Mesenchymal stem cell (in vitro differentiated cells and primary cell): ENCODE results near the gene VWA3B.

ENCODE experiments used
- DNase-seq: peaks from one replicate; pipeline ENCODE4 v3.0.0-alpha.2; 2013
- H2AFZ ChIP-seq: one replicate; pipeline ENCODE4 v1.6.1; 2013; ENCODE audit warnings: low read depth, mild to moderate bottlenecking, control low read depth, inconsistent platforms, low read length, moderate library complexity
- H2AK5ac ChIP-seq: 2 replicates; pipeline ENCODE4 v1.6.1; 2013; ENCODE audit warnings: low read length, moderate library complexity, mild to moderate bottlenecking, inconsistent platforms; ENCODE audit not compliant: severe bottlenecking
- H2BK120ac ChIP-seq: one replicate; pipeline ENCODE4 v1.6.1; 2013; ENCODE audit warnings: low read depth, mild to moderate bottlenecking, inconsistent platforms, low read length, moderate library complexity
- H2BK12ac ChIP-seq, 2 experiments: one replicate each; pipeline ENCODE4 v1.6.1; 2013; ENCODE audit warnings: inconsistent platforms in 2 of 2, low read length in 2 of 2, mild to moderate bottlenecking in 2 of 2, moderate library complexity in 2 of 2, control low read depth in 1 of 2
- H2BK15ac ChIP-seq: one replicate; pipeline ENCODE4 v1.6.1; 2013; ENCODE audit warnings: mild to moderate bottlenecking, low read depth, inconsistent platforms; ENCODE audit not compliant: poor library complexity, severe bottlenecking
- H2BK5ac ChIP-seq: 2 replicates; pipeline ENCODE4 v1.6.1; 2013; ENCODE audit warnings: low read depth, mild to moderate bottlenecking, low read length, control low read depth, inconsistent platforms; ENCODE audit not compliant: poor library complexity, severe bottlenecking
- H3K14ac ChIP-seq, 2 experiments: one replicate each; pipeline ENCODE4 v1.6.1; 2013; ENCODE audit warnings: inconsistent platforms in 2 of 2, low read length in 2 of 2, control low read depth in 1 of 2, mild to moderate bottlenecking in 1 of 2, moderate library complexity in 1 of 2
- H3K18ac ChIP-seq, 2 experiments: one replicate each; pipeline ENCODE4 v1.6.1; 2013; ENCODE audit warnings: inconsistent platforms in 2 of 2, low read length in 2 of 2, control low read depth in 1 of 2, low read depth in 1 of 2, mild to moderate bottlenecking in 1 of 2
- H3K23ac ChIP-seq, 2 experiments: one replicate each; pipeline ENCODE4 v1.6.1; 2013; ENCODE audit warnings: inconsistent platforms in 2 of 2, low read length in 2 of 2, mild to moderate bottlenecking in 2 of 2, moderate library complexity in 2 of 2, control low read depth in 1 of 2
- H3K27ac ChIP-seq: 2 replicates; pipeline ENCODE4 v1.5.1; 2013; ENCODE audit warnings: mild to moderate bottlenecking, moderate library complexity, low read length, control low read depth, inconsistent platforms; ENCODE audit not compliant: poor library complexity, severe bottlenecking
- H3K27me3 ChIP-seq, 2 experiments: 2 replicates each; pipeline versions ENCODE4 v1.6.1 to v1.7.0; 2013; ENCODE audit warnings: low read length in 2 of 2, mild to moderate bottlenecking in 2 of 2, moderate library complexity in 2 of 2, control low read depth in 1 of 2, inconsistent platforms in 1 of 2; ENCODE audit not compliant: control insufficient read depth in 1 of 2, insufficient read depth in 1 of 2
- H3K36me3 ChIP-seq, 2 experiments: 2 replicates each; pipeline versions ENCODE4 v1.6.1 to v1.7.0; 2013; ENCODE audit warnings: low read length in 2 of 2, control low read depth in 1 of 2, inconsistent platforms in 1 of 2, low read depth in 1 of 2, mild to moderate bottlenecking in 1 of 2; ENCODE audit not compliant: insufficient read depth in 2 of 2, control insufficient read depth in 1 of 2
- H3K4ac ChIP-seq, 2 experiments: one replicate each; pipeline ENCODE4 v1.6.1; 2013; ENCODE audit warnings: inconsistent platforms in 2 of 2, low read length in 2 of 2, mild to moderate bottlenecking in 2 of 2, moderate library complexity in 2 of 2, control low read depth in 1 of 2, low read depth in 1 of 2
- H3K4me1 ChIP-seq: 2 replicates; pipeline ENCODE4 v1.6.1; 2013; ENCODE audit warnings: low read depth, low read length, control low read depth; ENCODE audit not compliant: control insufficient read depth, insufficient read depth
- H3K4me2 ChIP-seq: 2 replicates; pipeline ENCODE4 v1.6.1; 2013; ENCODE audit warnings: low read length, mild to moderate bottlenecking, inconsistent platforms; ENCODE audit not compliant: poor library complexity, severe bottlenecking
- H3K4me3 ChIP-seq, 2 experiments: 2 replicates each; pipeline versions ENCODE4 v1.5.1 to v1.7.0; 2013; ENCODE audit warnings: low read length in 2 of 2, mild to moderate bottlenecking in 2 of 2, control low read depth in 1 of 2, low read depth in 1 of 2; ENCODE audit not compliant: insufficient read depth in 1 of 2
- H3K79me1 ChIP-seq: replicated peaks from 2 replicates; pipeline ENCODE4 v1.6.1; 2013; ENCODE audit warnings: mild to moderate bottlenecking, control low read depth, low read length, inconsistent platforms; ENCODE audit not compliant: poor library complexity, severe bottlenecking
- H3K9ac ChIP-seq: 2 replicates; pipeline ENCODE4 v1.7.0; 2013; ENCODE audit warnings: mild to moderate bottlenecking, low read length, moderate library complexity
- H3K9me3 ChIP-seq: 2 replicates; pipeline ENCODE4 v1.7.0; 2013; ENCODE audit warnings: mild to moderate bottlenecking, low read length; ENCODE audit not compliant: control insufficient read depth
- H4K8ac ChIP-seq: one replicate; pipeline ENCODE4 v1.6.1; 2013; ENCODE audit warnings: inconsistent platforms, mild to moderate bottlenecking, low read length, moderate library complexity
- H4K91ac ChIP-seq: one replicate; pipeline ENCODE4 v1.6.1; 2013; ENCODE audit warnings: mild to moderate bottlenecking, low read length, inconsistent platforms
- WGBS: methylation state at CpG from one replicate; pipeline ENCODE4 v1.1.7; 2013; ENCODE audit warnings: mixed read lengths; 5-methylcytosine and 5-hydroxymethylcytosine counted together

Gene VWA3B

DNA sequence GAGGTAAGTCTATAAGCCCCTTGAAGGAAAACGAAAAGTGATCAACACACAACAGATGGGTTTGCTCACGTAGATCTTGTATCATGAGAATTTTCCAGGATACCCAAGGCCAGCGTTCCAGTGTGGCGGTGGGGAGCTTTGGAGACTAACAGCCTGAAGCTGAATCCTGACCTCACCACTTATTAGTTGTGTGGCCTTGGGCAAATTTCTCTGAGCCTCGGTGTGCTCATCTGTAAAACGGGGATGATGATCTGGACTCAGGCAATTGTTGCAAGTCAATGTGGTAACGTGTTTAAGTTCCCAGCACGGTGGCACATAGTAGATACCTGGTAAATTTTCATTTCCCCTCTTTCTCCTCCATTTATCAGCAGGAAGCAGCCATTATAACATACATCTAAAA is 68.3 kb downstream of the VWA3B start:
- H4K91ac ChIP-seq: no peak overlapping the region
- H3K27me3 ChIP-seq: peaks cover 14 to 25% of the 10 kb centered on the region in 2 experiments
- no peak overlapping the region for H3K14ac ChIP-seq
- H3K9ac ChIP-seq: no peak overlapping the region
- H4K8ac ChIP-seq: no peak overlapping the region
- no peak overlapping the region for H3K4me2 ChIP-seq
- H3K27ac ChIP-seq: no peak overlapping the region
- H3K4me1 ChIP-seq: no peaks in the 10 kb centered on the region
- no peak for DNase-seq
- H3K18ac ChIP-seq: no peak overlapping the region
- H2AFZ ChIP-seq: no peak overlapping the region
- 95% methylated on average over 6 of the region's 8 CpGs for WGBS
- no peak overlapping the region for H3K4me3 ChIP-seq
- H3K36me3 ChIP-seq: no peaks in the 10 kb centered on the region
- no peak overlapping the region for H2BK5ac ChIP-seq
- H3K4ac ChIP-seq: no peak overlapping the region
- H2BK120ac ChIP-seq: no peak overlapping the region
- H3K23ac ChIP-seq: no peak overlapping the region
- no peak overlapping the region for H2BK12ac ChIP-seq
- H3K9me3 ChIP-seq: no peaks in the 10 kb centered on the region
- H2AK5ac ChIP-seq: no peak overlapping the region
- H3K79me1 ChIP-seq: no peaks in the 10 kb centered on the region
- no peak overlapping the region for H2BK15ac ChIP-seq

- H2BK15ac ChIP-seq: no peak overlapping the region
- H3K14ac ChIP-seq: no peak overlapping the region
- H2BK120ac ChIP-seq: no peak overlapping the region
- no peak overlapping the region for H2AK5ac ChIP-seq
- WGBS: 88% methylated on average over 4 of the region's 4 CpGs
- H3K23ac ChIP-seq: no peak overlapping the region
- no peak for DNase-seq
- no peak overlapping the region for H3K27ac ChIP-seq
- H4K91ac ChIP-seq: no peak overlapping the region
- H3K18ac ChIP-seq: no peak overlapping the region
- no peak overlapping the region for H3K9ac ChIP-seq
- H2BK12ac ChIP-seq: no peak overlapping the region
- no peak overlapping the region for H2AFZ ChIP-seq
- peaks cover 14 to 25% of the 10 kb centered on the region in 2 experiments for H3K27me3 ChIP-seq
- no peaks in the 10 kb centered on the region for H3K9me3 ChIP-seq
- H3K4me1 ChIP-seq: no peaks in the 10 kb centered on the region
- no peak overlapping the region for H2BK5ac ChIP-seq
- H3K4ac ChIP-seq: no peak overlapping the region
- no peaks in the 10 kb centered on the region for H3K79me1 ChIP-seq
- no peak overlapping the region for H4K8ac ChIP-seq
- no peak overlapping the region for H3K4me3 ChIP-seq
- no peak overlapping the region for H3K4me2 ChIP-seq
- H3K36me3 ChIP-seq: no peaks in the 10 kb centered on the region
These were observed 68.7 kb downstream of the VWA3B start for GRCh38 chr2:98155716-98156115.

GRCh38 chr2:98156304-98156703 is 69.3 kb downstream of the VWA3B start:
- no peak overlapping the region for H3K27ac ChIP-seq
- H4K91ac ChIP-seq: no peak overlapping the region
- no peak overlapping the region for H2BK120ac ChIP-seq
- DNase-seq: no peak
- H3K9ac ChIP-seq: no peak overlapping the region
- no peak overlapping the region for H3K23ac ChIP-seq
- no peaks in the 10 kb centered on the region for H3K79me1 ChIP-seq
- H3K18ac ChIP-seq: no peak overlapping the region
- H3K27me3 ChIP-seq: peaks cover 14 to 25% of the 10 kb centered on the region in 2 experiments
- H3K9me3 ChIP-seq: no peaks in the 10 kb centered on the region
- H3K4me2 ChIP-seq: no peak overlapping the region
- 87% methylated on average over 7 of the region's 7 CpGs for WGBS
- H3K4ac ChIP-seq: no peak overlapping the region
- no peak overlapping the region for H3K14ac ChIP-seq
- H3K4me3 ChIP-seq: no peak overlapping the region
- H2BK15ac ChIP-seq: no peak overlapping the region
- no peak overlapping the region for H4K8ac ChIP-seq
- no peak overlapping the region for H2BK5ac ChIP-seq
- no peaks in the 10 kb centered on the region for H3K36me3 ChIP-seq
- no peak overlapping the region for H2AFZ ChIP-seq
- H2BK12ac ChIP-seq: no peak overlapping the region
- H3K4me1 ChIP-seq: no peaks in the 10 kb centered on the region
- no peak overlapping the region for H2AK5ac ChIP-seq

DNA sequence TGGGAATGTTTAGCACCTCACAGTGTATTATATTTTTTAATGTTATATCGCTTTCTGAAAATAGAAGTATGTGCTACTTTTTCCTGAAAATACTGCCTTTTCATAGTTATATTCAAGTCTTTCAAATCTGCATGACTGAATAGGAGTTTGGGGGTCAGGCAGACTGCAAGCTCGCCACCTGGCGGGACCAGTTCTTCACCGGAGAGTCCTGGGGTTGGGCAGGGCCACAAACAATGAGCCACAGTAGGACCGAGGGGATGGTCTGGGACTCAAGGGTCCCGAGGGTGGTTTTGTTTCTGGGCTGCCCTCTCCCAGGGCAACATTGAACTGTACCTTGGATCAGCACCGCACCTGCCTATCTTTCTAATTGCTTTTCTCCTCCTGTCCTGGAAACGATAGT is 70.6 kb downstream of the VWA3B start:
- Histone ChIP-seq H3K79me1 (no peaks in the 10 kb centered on the region), H3K14ac (no peak overlapping the region), H3K27ac (no peak overlapping the region), H2AFZ (no peak overlapping the region), H3K4me3 (no peak overlapping the region), H2BK120ac (no peak overlapping the region), H3K4me2 (no peak overlapping the region), H3K4ac (no peak overlapping the region), H3K23ac (no peak overlapping the region), H2AK5ac (no peak overlapping the region), H4K91ac (no peak overlapping the region), H2BK12ac (no peak overlapping the region), H2BK5ac (no peak overlapping the region), H4K8ac (no peak overlapping the region), H3K18ac (no peak overlapping the region), H2BK15ac (no peak overlapping the region), H3K27me3 (peaks cover 14 to 25% of the 10 kb centered on the region in 2 experiments), H3K36me3 (no peaks in the 10 kb centered on the region), H3K4me1 (no peaks in the 10 kb centered on the region), H3K9me3 (no peaks in the 10 kb centered on the region), H3K9ac (no peak overlapping the region)
- DNase-seq: no peak
- 65% methylated on average over 7 of the region's 8 CpGs for WGBS
